ENCODE results near the gene TFPT. TPM values are rescaled to one million over a fixed set of nuclear protein-coding genes. Genes with fewer than 3 reads are reported as not detected.

Gene TFPT
- total RNA-seq, 1 experiment from 2014 or later, result 31.1 TPM

- intact Hi-C loops (cut with micrococcal nuclease; ENCODE audit: unreplicated experiment), result no loop called here
- Histone ChIP-seq H3K36me3 (ENCODE audit: insufficient read depth, low read length, poor library complexity, severe bottlenecking) (peaks cover 40% of the 10 kb centered on the region), H3K4me3 (ENCODE audit: low read depth, low read length, poor library complexity, severe bottlenecking) (no peak overlapping the region), H3K9me3 (ENCODE audit: low read depth, low read length, poor library complexity, severe bottlenecking) (no peaks in the 10 kb centered on the region), H3K27me3 (replicated peaks; ENCODE audit: insufficient read depth, low read depth, low read length, poor library complexity) (no peaks in the 10 kb centered on the region), H3K27ac (ENCODE audit: low read depth, low read length, poor library complexity, severe bottlenecking) (no peak overlapping the region), H3K4me1 (ENCODE audit: insufficient read depth, low read length, poor library complexity, severe bottlenecking) (no peaks in the 10 kb centered on the region)
- no peak for DNase-seq (ENCODE audit: low spot score)
- CTCF ChIA-PET, result no interaction called here
- no peak for TF ChIP-seq EZH2 (IDR thresholded peaks at IDR 0.05; ENCODE audit: borderline replicate concordance, low read depth, low read length, poor library complexity, severe bottlenecking)
- TF ChIP-seq CTCF (conservative IDR thresholded peaks at IDR 0.05; ENCODE audit: low read depth, low read length), result no peak
- POLR2A ChIA-PET (ENCODE audit: low non-redundant PET), result no interaction called here
- no TSS peak for BruUV-seq (replicated peaks)
Observed at GRCh38 chr19:54129617-54129996, 14.2 kb upstream of the TFPT start.

- POLR2A ChIA-PET (ENCODE audit: low non-redundant PET), result no interaction called here
- Histone ChIP-seq H3K27ac (ENCODE audit: low read depth, low read length, poor library complexity, severe bottlenecking) (no peak overlapping the region), H3K9me3 (ENCODE audit: low read depth, low read length, poor library complexity, severe bottlenecking) (no peaks in the 10 kb centered on the region), H3K36me3 (ENCODE audit: insufficient read depth, low read length, poor library complexity, severe bottlenecking) (peaks cover 46% of the 10 kb centered on the region), H3K4me1 (ENCODE audit: insufficient read depth, low read length, poor library complexity, severe bottlenecking) (no peaks in the 10 kb centered on the region), H3K4me3 (ENCODE audit: low read depth, low read length, poor library complexity, severe bottlenecking) (no peak overlapping the region), H3K27me3 (replicated peaks; ENCODE audit: insufficient read depth, low read depth, low read length, poor library complexity) (no peaks in the 10 kb centered on the region)
- TF ChIP-seq CTCF (conservative IDR thresholded peaks at IDR 0.05; ENCODE audit: low read depth, low read length), result no peak
- TF ChIP-seq EZH2 (IDR thresholded peaks at IDR 0.05; ENCODE audit: borderline replicate concordance, low read depth, low read length, poor library complexity, severe bottlenecking), result no peak
- intact Hi-C loops (cut with micrococcal nuclease; ENCODE audit: unreplicated experiment), result no loop called here
- no TSS peak for BruUV-seq (replicated peaks)
- CTCF ChIA-PET, result no interaction called here
- no peak for DNase-seq (ENCODE audit: low spot score)
Observed at GRCh38 chr19:54128796-54129616, 13.5 kb upstream of the TFPT start.

GRCh38 chr19:54128441-54128725, 12.9 kb upstream of the TFPT start:
- intact Hi-C loops (cut with micrococcal nuclease; ENCODE audit: unreplicated experiment), result no loop called here
- DNase-seq (ENCODE audit: low spot score), result no peak
- BruUV-seq (replicated peaks), result no TSS peak
- ChIA-PET CTCF (no interaction called here), POLR2A (ENCODE audit: low non-redundant PET) (no interaction called here)
- Histone ChIP-seq H3K36me3 (ENCODE audit: insufficient read depth, low read length, poor library complexity, severe bottlenecking) (peaks cover 51% of the 10 kb centered on the region), H3K9me3 (ENCODE audit: low read depth, low read length, poor library complexity, severe bottlenecking) (no peaks in the 10 kb centered on the region), H3K27ac (ENCODE audit: low read depth, low read length, poor library complexity, severe bottlenecking) (no peak overlapping the region), H3K4me1 (ENCODE audit: insufficient read depth, low read length, poor library complexity, severe bottlenecking) (no peaks in the 10 kb centered on the region), H3K4me3 (ENCODE audit: low read depth, low read length, poor library complexity, severe bottlenecking) (no peak overlapping the region), H3K27me3 (replicated peaks; ENCODE audit: insufficient read depth, low read depth, low read length, poor library complexity) (no peaks in the 10 kb centered on the region)
- TF ChIP-seq CTCF (conservative IDR thresholded peaks at IDR 0.05; ENCODE audit: low read depth, low read length), result no peak
- TF ChIP-seq EZH2 (IDR thresholded peaks at IDR 0.05; ENCODE audit: borderline replicate concordance, low read depth, low read length, poor library complexity, severe bottlenecking), result no peak
